ENCODE results near the gene FOXO6. TPM values are rescaled to one million over a fixed set of nuclear protein-coding genes. Genes with fewer than 3 reads are reported as not detected.
A peak's percentile ranks its signal among the peaks of the same experiment; 100 is the strongest.

FOXO6 gene
- total RNA-seq, 1 experiment from 2014 or later = 0.59 TPM

GRCh38 chr1:41420860-41421259 is 59.6 kb downstream of the FOXO6 start:
- Histone ChIP-seq H3K36me3 (ENCODE audit: control insufficient read depth, insufficient read depth, low read length) (no peaks in the 10 kb centered on the region), H3K4me3 (ENCODE audit: low read depth, low read length) (no peak overlapping the region), H3K4me1 (no peaks in the 10 kb centered on the region), H3K9me3 (no peaks in the 10 kb centered on the region), H3K27me3 (replicated peaks; ENCODE audit: control insufficient read depth, insufficient read depth, low read length) (no peaks in the 10 kb centered on the region)
- no peak for DNase-seq
- intact Hi-C loops (cut with micrococcal nuclease; ENCODE audit: unreplicated experiment) = no loop called here
- Mint-ChIP-seq H3K4me1 (ENCODE audit: low read depth, unreplicated experiment) (no peaks in the 10 kb centered on the region), H3K27ac (ENCODE audit: unreplicated experiment) (no peak overlapping the region), H3K9me3 (ENCODE audit: unreplicated experiment) (no peaks in the 10 kb centered on the region), H3K36me3 (ENCODE audit: insufficient read depth, unreplicated experiment) (no peaks in the 10 kb centered on the region), H3K27me3 (ENCODE audit: insufficient read depth, unreplicated experiment) (no peaks in the 10 kb centered on the region), H3K4me3 (ENCODE audit: unreplicated experiment) (no peak overlapping the region)
- ChIA-PET POLR2A (no interaction called here), CTCF (interaction anchor here (0.7 kb wide), 2 partner anchors 60 to 91 kb away, joined by 5 to 6 read pairs; partner anchors contain the start of gene FOXO6)
- BruUV-seq (replicated peaks) = no TSS peak
- TF ChIP-seq, protein P1, sequence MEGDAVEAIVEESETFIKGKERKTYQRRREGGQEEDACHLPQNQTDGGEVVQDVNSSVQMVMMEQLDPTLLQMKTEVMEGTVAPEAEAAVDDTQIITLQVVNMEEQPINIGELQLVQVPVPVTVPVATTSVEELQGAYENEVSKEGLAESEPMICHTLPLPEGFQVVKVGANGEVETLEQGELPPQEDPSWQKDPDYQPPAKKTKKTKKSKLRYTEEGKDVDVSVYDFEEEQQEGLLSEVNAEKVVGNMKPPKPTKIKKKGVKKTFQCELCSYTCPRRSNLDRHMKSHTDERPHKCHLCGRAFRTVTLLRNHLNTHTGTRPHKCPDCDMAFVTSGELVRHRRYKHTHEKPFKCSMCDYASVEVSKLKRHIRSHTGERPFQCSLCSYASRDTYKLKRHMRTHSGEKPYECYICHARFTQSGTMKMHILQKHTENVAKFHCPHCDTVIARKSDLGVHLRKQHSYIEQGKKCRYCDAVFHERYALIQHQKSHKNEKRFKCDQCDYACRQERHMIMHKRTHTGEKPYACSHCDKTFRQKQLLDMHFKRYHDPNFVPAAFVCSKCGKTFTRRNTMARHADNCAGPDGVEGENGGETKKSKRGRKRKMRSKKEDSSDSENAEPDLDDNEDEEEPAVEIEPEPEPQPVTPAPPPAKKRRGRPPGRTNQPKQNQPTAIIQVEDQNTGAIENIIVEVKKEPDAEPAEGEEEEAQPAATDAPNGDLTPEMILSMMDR (IDR thresholded peaks at IDR 0.05; ENCODE audit: insufficient read depth in 1 of 2, low read depth in 1 of 2, low read length in 1 of 2, severe bottlenecking in 1 of 2, unreplicated experiment in 1 of 2) = no peak

DNA sequence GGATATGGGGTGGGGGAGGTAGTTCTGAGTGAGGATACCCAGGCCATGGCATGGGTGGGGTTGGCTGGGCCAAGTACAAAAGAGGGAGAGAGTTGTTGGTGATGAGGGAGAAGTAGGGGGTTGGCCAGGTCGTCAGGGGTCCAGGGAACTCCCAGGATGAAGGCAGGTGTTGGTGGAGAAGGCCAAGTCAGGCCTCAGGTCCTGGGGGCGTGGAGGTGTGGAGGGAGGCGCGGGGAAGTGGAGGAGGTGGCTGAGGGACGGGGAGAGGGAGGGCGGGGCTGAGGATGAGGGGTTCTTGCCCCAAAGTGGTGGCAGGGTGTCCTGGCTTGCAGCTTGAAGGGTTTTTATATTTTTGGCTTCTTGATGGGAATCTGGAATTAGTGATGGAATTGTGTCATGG is 61.1 kb downstream of the FOXO6 start:
- Histone ChIP-seq H3K4me3 (ENCODE audit: low read depth, low read length) (no peak overlapping the region), H3K36me3 (ENCODE audit: control insufficient read depth, insufficient read depth, low read length) (no peaks in the 10 kb centered on the region), H3K27me3 (replicated peaks; ENCODE audit: control insufficient read depth, insufficient read depth, low read length) (no peaks in the 10 kb centered on the region), H3K9me3 (no peaks in the 10 kb centered on the region), H3K4me1 (no peaks in the 10 kb centered on the region)
- Mint-ChIP-seq H3K4me1 (ENCODE audit: low read depth, unreplicated experiment) (no peaks in the 10 kb centered on the region), H3K4me3 (ENCODE audit: unreplicated experiment) (no peak overlapping the region), H3K27ac (ENCODE audit: unreplicated experiment) (no peak overlapping the region), H3K27me3 (ENCODE audit: insufficient read depth, unreplicated experiment) (no peaks in the 10 kb centered on the region), H3K36me3 (ENCODE audit: insufficient read depth, unreplicated experiment) (no peaks in the 10 kb centered on the region), H3K9me3 (ENCODE audit: unreplicated experiment) (no peaks in the 10 kb centered on the region)
- intact Hi-C loops (cut with micrococcal nuclease; ENCODE audit: unreplicated experiment) = no loop called here
- CTCF ChIA-PET = no interaction called here
- TF ChIP-seq, protein P1 (IDR thresholded peaks at IDR 0.05; ENCODE audit: insufficient read depth in 1 of 2, low read depth in 1 of 2, low read length in 1 of 2, severe bottlenecking in 1 of 2, unreplicated experiment in 1 of 2) = no peak
- no peak for DNase-seq
- POLR2A ChIA-PET = no interaction called here
- no TSS peak for BruUV-seq (replicated peaks)

GRCh38 chr1:41423511-41424191 is 62.4 kb downstream of the FOXO6 start:
- Mint-ChIP-seq H3K4me3 (ENCODE audit: unreplicated experiment) (no peak overlapping the region), H3K36me3 (ENCODE audit: insufficient read depth, unreplicated experiment) (no peaks in the 10 kb centered on the region), H3K4me1 (ENCODE audit: low read depth, unreplicated experiment) (no peaks in the 10 kb centered on the region), H3K27ac (ENCODE audit: unreplicated experiment) (no peak overlapping the region), H3K9me3 (ENCODE audit: unreplicated experiment) (no peaks in the 10 kb centered on the region), H3K27me3 (ENCODE audit: insufficient read depth, unreplicated experiment) (no peaks in the 10 kb centered on the region)
- no peaks in the 10 kb centered on the region for H3K9me3 ChIP-seq
- ChIA-PET POLR2A (no interaction called here), CTCF (interaction anchor here (0.5 to 0.6 kb wide), 3 partner anchors 62 to 314 kb away, joined by 3 to 5 read pairs (median 3); partner anchors contain the start of gene FOXO6)
- no peaks in the 10 kb centered on the region for H3K27me3 ChIP-seq (replicated peaks; ENCODE audit: control insufficient read depth, insufficient read depth, low read length)
- DNase-seq = peak in 1 of 2 experiments; percentile 16
- intact Hi-C loops (cut with micrococcal nuclease; ENCODE audit: unreplicated experiment) = no loop called here
- no peak overlapping the region for H3K4me3 ChIP-seq (ENCODE audit: low read depth, low read length)
- TF ChIP-seq, protein P1 (IDR thresholded peaks at IDR 0.05; ENCODE audit: insufficient read depth in 1 of 2, low read depth in 1 of 2, low read length in 1 of 2, severe bottlenecking in 1 of 2, unreplicated experiment in 1 of 2) = peak in 1 of 2 experiments; percentile 11
- no peaks in the 10 kb centered on the region for H3K4me1 ChIP-seq
- no TSS peak for BruUV-seq (replicated peaks)
- no peaks in the 10 kb centered on the region for H3K36me3 ChIP-seq (ENCODE audit: control insufficient read depth, insufficient read depth, low read length)
